NB4 (cell line): ENCODE data around the gene SKAP2.
A peak's percentile ranks its signal among the peaks of the same experiment; 100 is the strongest.

Experiments
- DNase-seq: peaks from one replicate; pipeline ENCODE4 v3.0.0; 2010; ENCODE audit warnings: low read depth
- H3K4me3 ChIP-seq: one replicate; pipeline ENCODE4 v1.5.1; 2011; ENCODE audit warnings: mild to moderate bottlenecking, low read depth, low read length, moderate library complexity
- MYC ChIP-seq: IDR thresholded peaks from 2 replicates; pipeline ENCODE4 v1.6.1; 2011; ENCODE audit warnings: low read depth, low read length
- POLR2A ChIP-seq: IDR thresholded peaks from 2 replicates; pipeline ENCODE4 v1.6.1; 2011; ENCODE audit warnings: mild to moderate bottlenecking; ENCODE audit not compliant: insufficient read length; ENCODE audit errors: extremely low read depth
- TF ChIP-seq, protein P1 (sequence below): IDR thresholded peaks from 2 replicates; pipeline ENCODE4 v1.6.1; 2011; ENCODE audit warnings: low read depth, low read length
- TF ChIP-seq, protein P2 (sequence below): IDR thresholded peaks from one replicate; pipeline ENCODE4 v1.5.1; 2012; ENCODE audit warnings: low read depth, low read length

SKAP2 gene

DNA sequence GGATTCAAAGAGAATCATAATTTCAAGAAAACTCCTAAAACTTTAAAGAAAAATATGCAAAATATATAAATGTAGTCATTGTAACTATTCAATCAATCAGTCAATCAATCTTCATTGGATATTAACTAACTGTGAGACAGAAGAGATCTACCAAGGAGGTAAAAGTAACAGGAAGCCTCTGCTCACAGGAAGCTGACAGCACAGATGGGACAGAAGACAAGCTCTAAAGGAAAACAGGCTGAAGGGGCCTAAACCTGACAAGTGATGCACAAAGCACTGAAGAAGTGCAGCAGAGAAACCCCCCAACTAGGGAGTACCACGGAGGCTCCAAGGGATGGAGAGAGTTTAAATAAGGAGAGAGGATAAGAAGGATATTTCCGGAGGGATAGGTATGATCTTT, 173.0 kb downstream of the SKAP2 start:
- no peak for DNase-seq
- no peak for TF ChIP-seq POLR2A
- no peak for TF ChIP-seq MYC
- TF ChIP-seq, protein P1, sequence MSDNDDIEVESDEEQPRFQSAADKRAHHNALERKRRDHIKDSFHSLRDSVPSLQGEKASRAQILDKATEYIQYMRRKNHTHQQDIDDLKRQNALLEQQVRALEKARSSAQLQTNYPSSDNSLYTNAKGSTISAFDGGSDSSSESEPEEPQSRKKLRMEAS, result no peak
- TF ChIP-seq, protein P2, sequence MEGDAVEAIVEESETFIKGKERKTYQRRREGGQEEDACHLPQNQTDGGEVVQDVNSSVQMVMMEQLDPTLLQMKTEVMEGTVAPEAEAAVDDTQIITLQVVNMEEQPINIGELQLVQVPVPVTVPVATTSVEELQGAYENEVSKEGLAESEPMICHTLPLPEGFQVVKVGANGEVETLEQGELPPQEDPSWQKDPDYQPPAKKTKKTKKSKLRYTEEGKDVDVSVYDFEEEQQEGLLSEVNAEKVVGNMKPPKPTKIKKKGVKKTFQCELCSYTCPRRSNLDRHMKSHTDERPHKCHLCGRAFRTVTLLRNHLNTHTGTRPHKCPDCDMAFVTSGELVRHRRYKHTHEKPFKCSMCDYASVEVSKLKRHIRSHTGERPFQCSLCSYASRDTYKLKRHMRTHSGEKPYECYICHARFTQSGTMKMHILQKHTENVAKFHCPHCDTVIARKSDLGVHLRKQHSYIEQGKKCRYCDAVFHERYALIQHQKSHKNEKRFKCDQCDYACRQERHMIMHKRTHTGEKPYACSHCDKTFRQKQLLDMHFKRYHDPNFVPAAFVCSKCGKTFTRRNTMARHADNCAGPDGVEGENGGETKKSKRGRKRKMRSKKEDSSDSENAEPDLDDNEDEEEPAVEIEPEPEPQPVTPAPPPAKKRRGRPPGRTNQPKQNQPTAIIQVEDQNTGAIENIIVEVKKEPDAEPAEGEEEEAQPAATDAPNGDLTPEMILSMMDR, result no peak
- no peak overlapping the region for H3K4me3 ChIP-seq

DNA sequence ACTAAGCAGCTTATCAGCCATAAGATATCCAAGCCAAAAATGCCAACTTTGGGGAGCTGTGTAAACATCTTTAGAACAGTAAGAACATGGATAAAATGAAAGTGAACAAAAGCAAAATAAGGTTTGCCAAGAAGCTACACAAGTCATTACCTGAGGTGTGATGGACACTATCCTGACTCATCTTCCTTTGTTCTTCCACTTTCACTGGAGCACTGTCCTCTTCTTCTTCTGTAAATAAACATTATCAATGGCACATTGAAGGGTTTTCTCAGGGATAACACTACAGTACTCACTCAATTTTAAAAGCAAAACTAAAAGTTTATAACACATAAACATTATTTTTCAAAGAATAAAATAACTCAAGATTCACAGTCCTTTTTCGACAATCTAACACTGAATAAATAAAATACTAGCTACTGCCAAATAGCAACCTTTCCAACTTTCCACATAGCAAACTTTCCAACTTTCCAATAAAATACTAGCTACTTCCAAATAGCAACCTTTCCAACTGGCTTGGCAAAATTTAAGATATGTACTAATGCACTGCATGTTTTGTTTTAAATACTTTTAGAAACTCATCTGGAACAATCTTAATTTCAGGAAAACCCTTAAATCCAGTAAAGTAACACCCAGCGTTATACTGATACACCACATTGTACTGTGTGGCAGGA, 174.1 kb downstream of the SKAP2 start:
- TF ChIP-seq, protein P2, result no peak
- TF ChIP-seq, protein P1, result no peak
- no peak for TF ChIP-seq POLR2A
- TF ChIP-seq MYC, result no peak
- no peak for DNase-seq
- no peak overlapping the region for H3K4me3 ChIP-seq

DNA sequence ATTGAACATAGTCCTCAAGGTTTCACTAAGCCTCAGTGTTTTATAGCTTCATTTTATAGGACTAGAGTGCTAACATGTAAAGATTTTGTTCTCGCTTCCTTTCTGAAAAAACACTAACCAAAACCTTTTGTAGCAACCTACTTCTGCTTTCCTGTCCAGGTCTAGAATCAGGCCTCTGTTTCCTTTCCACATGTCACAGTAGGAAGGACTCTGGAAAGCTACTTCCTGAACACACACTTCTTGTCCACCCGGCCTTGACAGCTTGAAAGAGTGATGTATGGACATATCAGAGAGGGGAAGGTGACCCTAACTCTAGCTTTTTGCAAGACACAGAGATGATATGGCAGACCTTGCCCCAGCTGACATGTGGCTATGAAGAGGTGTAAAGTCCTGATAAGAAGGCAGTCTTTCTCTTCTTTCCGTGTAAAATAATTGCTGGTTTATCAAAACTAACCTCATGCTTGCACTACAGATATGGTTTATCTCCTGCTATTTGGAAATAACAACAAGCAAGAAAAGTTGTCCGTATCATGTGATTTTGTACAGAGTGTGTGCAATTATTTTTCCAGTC, 175.4 kb downstream of the SKAP2 start:
- no peak overlapping the region for H3K4me3 ChIP-seq
- TF ChIP-seq, protein P2, result no peak
- TF ChIP-seq, protein P1, result no peak
- TF ChIP-seq POLR2A, result no peak
- no peak for TF ChIP-seq MYC
- DNase-seq, result peak; percentile 34

DNA sequence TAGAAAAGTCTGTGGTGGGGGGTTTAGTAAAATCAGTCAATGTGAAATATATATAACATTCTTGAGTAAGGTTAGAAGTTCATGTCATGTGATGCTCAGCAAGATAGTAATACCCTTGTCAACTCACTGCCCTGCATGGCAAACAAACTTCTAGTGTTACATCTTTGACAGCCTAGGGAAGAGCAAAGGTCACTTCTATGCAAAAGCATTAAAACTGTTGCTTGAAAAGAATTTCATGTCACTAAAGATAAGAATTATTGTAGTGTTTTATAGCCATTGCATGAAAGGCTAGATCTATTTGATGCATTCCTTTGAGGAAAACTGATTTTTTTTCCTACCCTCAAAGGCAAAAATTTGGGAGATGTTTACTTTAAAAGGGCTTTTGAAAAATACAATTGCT, 176.0 kb downstream of the SKAP2 start:
- no peak overlapping the region for H3K4me3 ChIP-seq
- no peak for TF ChIP-seq MYC
- TF ChIP-seq, protein P1, result no peak
- TF ChIP-seq, protein P2, result no peak
- TF ChIP-seq POLR2A, result no peak
- DNase-seq, result no peak

DNA sequence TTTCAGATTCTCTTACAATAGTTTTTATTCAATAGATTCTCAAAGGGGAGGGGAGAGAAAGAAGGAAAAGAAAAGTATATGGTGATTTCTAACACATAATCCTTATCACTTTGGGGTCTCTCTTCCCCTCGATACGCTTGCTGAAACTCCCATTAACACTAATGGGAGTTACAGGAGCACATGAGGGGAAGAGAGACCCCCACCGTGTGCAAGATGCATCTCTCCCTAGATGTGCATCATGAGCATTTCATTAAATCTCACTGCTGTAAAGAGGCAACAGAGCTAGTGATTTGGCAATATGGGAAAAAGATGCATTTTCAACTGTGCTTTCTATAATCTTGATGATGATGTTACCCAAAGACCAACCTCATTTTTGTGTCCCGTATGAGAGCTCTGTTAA, 177.4 kb downstream of the SKAP2 start:
- no peak overlapping the region for H3K4me3 ChIP-seq
- TF ChIP-seq POLR2A, result no peak
- no peak for TF ChIP-seq MYC
- TF ChIP-seq, protein P2, result no peak
- TF ChIP-seq, protein P1, result no peak
- DNase-seq, result no peak
